Fibroblast of lung (primary cell): ENCODE results near the gene DNAH10.

Source experiments
- CTCF ChIP-seq, 2 donors: IDR thresholded peaks in 1 of 2; conservative IDR thresholded peaks in 1 of 2; 1 replicate in 1 of 2; 2 replicates in 1 of 2; pipeline ENCODE4 v1.5.1; 2011 to 2012; ENCODE audit warnings: low read length in 2 of 2, control low read depth in 1 of 2, inconsistent platforms in 1 of 2, low read depth in 1 of 2, mild to moderate bottlenecking in 1 of 2
- EZH2 ChIP-seq: IDR thresholded peaks from 2 replicates; pipeline ENCODE4 v1.5.1; 2012; ENCODE audit warnings: low read length, control low read depth, mild to moderate bottlenecking; ENCODE audit errors: missing control alignments

- TF ChIP-seq CTCF (conservative IDR thresholded peaks at IDR 0.05 in 1 of 2, IDR thresholded peaks at IDR 0.05 in 1 of 2; ENCODE audit: low read depth in 1 of 2, low read length in 2 of 2) (no peak), EZH2 (no peak)
Measured at GRCh38 chr12:123845881-123846280, 83.8 kb downstream of the DNAH10 start.
